BLaER1 treated with 17β-estradiol and CSF1 and Interleukin-3, amounts not matched to agents 10 nM and 100 nM (cell line): ENCODE results near the gene SEL1L2.

Experiments
- H3K27ac ChIP-seq, 11 experiments: shearing (Covaris generic); formaldehyde crosslinking; 2 replicates each; pipeline ENCODE4 v1.8.1; 2022
- H3K27me3 ChIP-seq, 11 experiments: shearing (Covaris generic); formaldehyde crosslinking; 2 replicates each; pipeline ENCODE4 v1.8.1; 2022
- H3K36me3 ChIP-seq, 11 experiments: shearing (Covaris generic); formaldehyde crosslinking; 2 replicates each; pipeline ENCODE4 v1.8.1; 2022
- H3K4me1 ChIP-seq, 10 experiments: shearing (Covaris generic); formaldehyde crosslinking; 2 replicates each; pipeline ENCODE4 v1.8.1; 2022
- H3K4me2 ChIP-seq, 11 experiments: shearing (Covaris generic); formaldehyde crosslinking; 2 replicates each; pipeline ENCODE4 v1.8.1; 2022
- H3K4me3 ChIP-seq, 10 experiments: shearing (Covaris generic); formaldehyde crosslinking; 2 replicates each; pipeline ENCODE4 v1.8.1; 2022
- H3K9ac ChIP-seq, 11 experiments: shearing (Covaris generic); formaldehyde crosslinking; 2 replicates each; pipeline ENCODE4 v1.8.1; 2022
- H3K9me3 ChIP-seq, 11 experiments: shearing (Covaris generic); formaldehyde crosslinking; replicated peaks in 1 of 11; 2 replicates each; pipeline ENCODE4 v1.8.1; 2022
- H4K20me1 ChIP-seq, 11 experiments: shearing (Covaris generic); formaldehyde crosslinking; 2 replicates each; pipeline ENCODE4 v1.8.1; 2022
- Cebpa-rat ChIP-seq, 11 experiments: shearing (Covaris generic); IDR thresholded peaks; 2 replicates each; pipeline ENCODE4 v1.8.1; 2022

The SEL1L2 gene

DNA sequence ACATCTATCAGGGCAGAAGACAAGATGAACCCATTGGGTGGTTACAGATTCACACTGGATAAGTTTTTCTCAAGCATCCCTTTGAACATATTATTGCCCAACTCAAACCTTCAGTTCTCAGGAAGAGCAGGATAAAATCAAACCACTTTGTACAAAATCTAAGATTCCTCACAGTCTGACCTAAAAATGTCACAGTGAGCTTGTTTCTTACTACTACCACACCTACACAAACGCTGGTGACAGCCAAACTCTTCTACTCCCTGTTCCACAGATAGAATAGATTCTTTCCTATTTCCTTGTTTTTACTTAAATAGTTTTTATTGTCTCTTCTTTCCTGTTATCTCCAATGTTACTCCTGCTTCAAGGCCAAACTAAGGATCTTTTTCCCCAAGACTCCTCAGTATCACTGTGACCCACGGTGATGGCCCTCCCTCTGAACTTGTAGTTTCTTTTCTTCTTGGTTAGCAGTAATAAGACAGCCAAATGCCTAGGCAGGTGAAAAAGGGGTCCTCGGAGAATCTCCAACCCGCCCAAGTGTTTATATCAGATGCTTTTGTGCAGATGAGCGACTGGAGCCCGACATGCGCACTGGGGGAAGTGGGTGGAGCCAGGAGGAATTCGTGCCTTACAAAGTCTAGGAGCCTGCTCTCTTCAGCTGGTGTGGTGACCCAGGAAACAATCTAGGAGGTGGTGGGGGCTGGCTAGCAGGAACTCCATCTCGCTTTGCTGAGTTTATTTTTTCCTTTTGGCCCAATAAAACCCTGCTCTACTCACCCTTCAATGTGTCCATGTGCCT lies 53.4 kb downstream of the SEL1L2 start:
- no peak for TF ChIP-seq Cebpa-rat (IDR thresholded peaks at IDR 0.05)
- H3K4me3 ChIP-seq, result peak overlapping the region in 2 of 10 experiments; percentile 21 to 34; a peak in 3 of 20 replicates
- H3K27ac ChIP-seq, result peak overlapping the region in 2 of 11 experiments; percentile 68 to 76; a peak in 3 of 22 replicates
- peaks cover 14 to 65% (median 39%) of the 10 kb centered on the region in 10 experiments for H3K4me1 ChIP-seq
- H4K20me1 ChIP-seq, result no peaks in the 10 kb centered on the region
- H3K36me3 ChIP-seq, result 0 out of 22 replicates have a peak, but pooled peaks cover 0 to 3% (median 0%) of the 10 kb centered on the region in 11 experiments
- peak overlapping the region in 1 of 11 experiments; percentile 31; a peak in 1 of 22 replicates for H3K9ac ChIP-seq
- no peaks in the 10 kb centered on the region for H3K27me3 ChIP-seq
- peak overlapping the region in 5 of 11 experiments; percentile 72 to 89 (median 84); a peak in 8 of 22 replicates for H3K4me2 ChIP-seq
- peaks cover 16 to 34% (median 24%) of the 10 kb centered on the region in 11 experiments for H3K9me3 ChIP-seq

DNA sequence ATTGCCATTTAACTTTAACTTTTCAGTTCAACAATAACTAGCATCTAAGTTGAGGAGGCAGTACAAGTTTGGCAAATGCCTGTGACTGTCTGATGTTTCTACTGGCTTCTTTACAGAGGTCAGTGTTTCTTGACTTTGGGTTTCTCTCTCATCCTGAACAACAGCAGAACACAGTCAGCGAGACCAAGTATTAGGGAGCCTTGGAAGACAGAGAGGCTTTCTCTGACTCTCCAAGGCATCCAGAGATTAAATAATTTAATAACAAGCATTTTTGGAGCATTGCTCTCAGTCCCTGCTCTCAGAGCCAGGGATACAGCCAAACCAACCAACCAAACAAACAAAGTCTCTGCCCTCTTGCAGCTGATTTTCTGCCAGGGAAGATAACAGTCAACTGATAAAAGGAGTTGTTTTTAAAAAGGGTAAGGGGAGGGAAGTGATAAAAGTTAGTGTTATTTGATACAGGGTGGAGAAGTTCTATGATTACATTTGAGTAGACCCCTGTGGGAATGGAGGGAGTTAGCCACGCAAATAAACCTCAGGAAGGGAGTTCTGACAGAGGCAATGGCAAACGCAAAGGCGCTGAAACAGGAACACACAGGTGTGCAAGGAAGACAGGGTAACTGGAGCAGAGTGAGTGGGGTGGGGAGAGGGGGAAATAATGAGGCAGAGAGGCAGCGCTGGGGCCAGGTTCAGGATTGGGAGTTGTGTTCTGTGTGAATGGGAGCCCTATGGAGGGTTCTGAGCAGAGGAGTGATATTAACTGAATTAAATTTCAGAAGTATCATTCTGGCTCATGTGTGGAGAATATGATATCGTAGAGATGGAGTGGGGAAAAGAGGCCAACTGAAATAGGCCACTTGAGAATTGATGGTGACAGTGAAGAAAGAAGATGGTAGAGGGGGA lies 55.2 kb downstream of the SEL1L2 start:
- peak overlapping the region in 2 of 11 experiments; percentile 45 to 55; a peak in 4 of 22 replicates for H3K9ac ChIP-seq
- peak overlapping the region; percentile 26 to 89 (median 79); a peak in 21 of 22 replicates for H3K4me2 ChIP-seq
- H3K9me3 ChIP-seq, result peaks cover 16 to 34% (median 24%) of the 10 kb centered on the region in 11 experiments
- H3K27ac ChIP-seq, result peak overlapping the region in 4 of 11 experiments; percentile 41 to 76 (median 64); a peak in 8 of 22 replicates
- H3K27me3 ChIP-seq, result no peaks in the 10 kb centered on the region
- 0 out of 22 replicates have a peak, but pooled peaks cover 0 to 3% (median 0%) of the 10 kb centered on the region in 11 experiments for H3K36me3 ChIP-seq
- TF ChIP-seq Cebpa-rat (IDR thresholded peaks at IDR 0.05), result no peak
- H3K4me3 ChIP-seq, result peak overlapping the region in 2 of 10 experiments; percentile 15 to 40; a peak in 3 of 20 replicates
- no peaks in the 10 kb centered on the region for H4K20me1 ChIP-seq
- H3K4me1 ChIP-seq, result peaks cover 17 to 77% (median 49%) of the 10 kb centered on the region in 10 experiments

DNA sequence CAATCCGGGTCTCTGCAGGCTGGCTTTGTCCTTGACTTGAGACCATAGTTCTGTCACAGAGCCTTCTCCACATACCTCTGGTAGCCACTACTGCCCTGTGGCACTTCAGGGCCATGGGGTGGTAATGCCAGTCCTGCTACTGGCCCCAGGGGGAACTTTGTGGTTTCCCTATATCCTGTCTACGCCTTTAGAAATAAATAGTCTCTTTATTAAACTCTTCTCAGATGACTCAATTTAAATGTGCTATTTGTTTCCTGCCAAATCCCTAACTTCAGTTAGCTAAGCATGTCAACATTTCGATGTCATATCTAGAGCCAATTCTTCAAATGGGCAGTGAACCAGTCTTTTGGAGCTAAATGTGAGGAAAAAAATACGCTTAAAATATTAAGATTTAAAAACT lies 60.1 kb downstream of the SEL1L2 start:
- peak overlapping the region; percentile 48 to 79 (median 75) for H3K4me2 ChIP-seq
- peak overlapping the region in 7 of 11 experiments; percentile 4 to 80 (median 65); a peak in 10 of 22 replicates for H3K27ac ChIP-seq
- peaks cover 20 to 71% (median 48%) of the 10 kb centered on the region in 10 experiments for H3K4me1 ChIP-seq
- no peak for TF ChIP-seq Cebpa-rat (IDR thresholded peaks at IDR 0.05)
- peak overlapping the region in 3 of 11 experiments; percentile 50 to 61 (median 51); a peak in 4 of 22 replicates for H3K9ac ChIP-seq
- H3K36me3 ChIP-seq, result no peaks in the 10 kb centered on the region
- no peaks in the 10 kb centered on the region for H4K20me1 ChIP-seq
- peaks cover 0 to 23% (median 16%) of the 10 kb centered on the region in 11 experiments; a peak in 14 of 22 replicates for H3K9me3 ChIP-seq
- H3K4me3 ChIP-seq, result 0 out of 20 replicates have a peak overlapping the region, but pooled peaks of 1 of the 10 experiments have one; percentile 4
- 0 out of 22 replicates have a peak, but pooled peaks cover 0 to 4% (median 0%) of the 10 kb centered on the region in 11 experiments for H3K27me3 ChIP-seq

DNA sequence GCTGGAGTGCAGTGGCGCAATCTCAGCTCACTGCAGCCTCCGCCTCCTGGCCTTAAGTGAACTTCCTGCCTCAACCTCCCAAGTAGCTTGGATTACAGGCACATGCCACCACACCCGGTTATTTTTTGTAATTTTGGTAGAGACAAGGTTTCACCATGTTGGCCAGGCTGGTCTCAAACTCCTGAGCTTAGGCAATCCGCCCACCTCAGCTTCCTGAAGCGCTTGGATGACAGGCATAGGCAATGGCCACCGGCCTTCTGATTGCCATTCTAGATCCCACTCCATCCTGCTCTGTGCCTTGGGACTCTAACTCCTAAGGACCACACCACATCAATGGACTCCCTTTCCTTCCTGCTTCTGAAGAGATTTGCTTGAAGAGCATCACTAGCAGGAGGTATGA lies 60.6 kb downstream of the SEL1L2 start:
- Histone ChIP-seq H3K9ac (peak overlapping the region in 3 of 11 experiments; percentile 50 to 61 (median 51); a peak in 5 of 22 replicates), H3K27me3 (0 out of 22 replicates have a peak, but pooled peaks cover 0 to 4% (median 0%) of the 10 kb centered on the region in 11 experiments), H4K20me1 (no peaks in the 10 kb centered on the region), H3K4me2 (peak overlapping the region; percentile 48 to 79 (median 75)), H3K36me3 (no peaks in the 10 kb centered on the region), H3K4me1 (peaks cover 17 to 66% (median 43%) of the 10 kb centered on the region in 10 experiments), H3K27ac (peak overlapping the region in 7 of 11 experiments; percentile 4 to 80 (median 65); a peak in 10 of 22 replicates), H3K4me3 (peak overlapping the region in 2 of 10 experiments; percentile 4 to 29; a peak in 1 of 20 replicates), H3K9me3 (peaks cover 0 to 27% (median 16%) of the 10 kb centered on the region in 11 experiments; a peak in 14 of 22 replicates)
- TF ChIP-seq Cebpa-rat (IDR thresholded peaks at IDR 0.05), result peak in 3 of 11 experiments; percentile 40 to 92 (median 48); a peak in 4 of 22 replicates

DNA sequence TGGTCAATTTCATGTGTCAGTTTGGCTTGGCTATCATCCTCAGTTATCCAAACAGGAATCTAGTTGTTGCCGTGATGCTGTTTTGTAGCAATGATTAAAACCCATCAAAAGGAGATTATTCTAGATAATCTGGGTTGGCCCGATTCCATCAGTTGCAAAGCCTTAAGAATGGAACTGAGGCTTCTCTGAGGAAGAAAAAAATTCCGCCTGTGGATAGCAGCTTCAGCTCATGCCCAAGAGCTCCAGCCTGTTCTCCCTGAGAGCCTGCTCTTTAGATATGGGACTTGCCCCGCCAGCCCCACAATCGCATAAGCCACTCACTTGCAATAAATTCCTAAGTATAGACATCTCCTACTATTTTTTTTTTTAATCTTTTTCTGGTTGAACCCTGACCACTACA lies 61.5 kb downstream of the SEL1L2 start:
- Histone ChIP-seq H3K9me3 (peaks cover 0 to 31% (median 16%) of the 10 kb centered on the region in 11 experiments; a peak in 14 of 22 replicates), H3K27me3 (0 out of 22 replicates have a peak, but pooled peaks cover 0 to 4% (median 0%) of the 10 kb centered on the region in 11 experiments), H3K9ac (peak overlapping the region in 1 of 11 experiments; percentile 61; a peak in 1 of 22 replicates), H3K4me1 (peaks cover 17 to 60% (median 38%) of the 10 kb centered on the region in 10 experiments), H3K4me2 (peak overlapping the region in 10 of 11 experiments; percentile 62 to 79 (median 76); a peak in 15 of 22 replicates), H3K36me3 (no peaks in the 10 kb centered on the region), H4K20me1 (no peaks in the 10 kb centered on the region), H3K27ac (peak overlapping the region in 4 of 11 experiments; percentile 65 to 80 (median 71); a peak in 6 of 22 replicates), H3K4me3 (no peak overlapping the region)
- TF ChIP-seq Cebpa-rat (IDR thresholded peaks at IDR 0.05), result no peak

DNA sequence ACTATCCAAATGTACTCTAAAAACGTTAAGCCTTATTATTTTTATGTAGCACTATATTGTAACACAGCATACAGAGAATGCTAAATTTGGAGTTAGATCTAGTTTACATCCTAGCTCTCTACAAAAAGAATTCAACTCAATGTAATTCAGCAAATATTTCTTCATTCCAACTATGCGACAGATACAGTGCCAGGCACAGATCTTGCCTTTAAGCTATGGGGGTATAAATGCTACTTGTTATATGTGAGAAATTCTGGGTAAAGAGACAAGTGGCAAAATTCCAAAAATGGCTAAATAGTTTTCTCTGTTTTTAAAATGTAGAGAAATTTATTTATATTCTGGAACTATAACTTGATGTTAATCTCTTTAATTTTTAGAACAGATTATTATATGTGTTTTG lies 63.2 kb downstream of the SEL1L2 start:
- H3K36me3 ChIP-seq, result no peaks in the 10 kb centered on the region
- H3K27ac ChIP-seq, result no peak overlapping the region
- 0 out of 22 replicates have a peak, but pooled peaks cover 0 to 4% (median 0%) of the 10 kb centered on the region in 11 experiments for H3K27me3 ChIP-seq
- H3K9me3 ChIP-seq, result peaks cover 0 to 31% (median 16%) of the 10 kb centered on the region in 11 experiments; a peak in 14 of 22 replicates
- H3K4me2 ChIP-seq, result no peak overlapping the region
- H4K20me1 ChIP-seq, result no peaks in the 10 kb centered on the region
- peaks cover 17 to 44% (median 28%) of the 10 kb centered on the region in 10 experiments for H3K4me1 ChIP-seq
- no peak overlapping the region for H3K9ac ChIP-seq
- H3K4me3 ChIP-seq, result no peak overlapping the region
- TF ChIP-seq Cebpa-rat (IDR thresholded peaks at IDR 0.05), result no peak

DNA sequence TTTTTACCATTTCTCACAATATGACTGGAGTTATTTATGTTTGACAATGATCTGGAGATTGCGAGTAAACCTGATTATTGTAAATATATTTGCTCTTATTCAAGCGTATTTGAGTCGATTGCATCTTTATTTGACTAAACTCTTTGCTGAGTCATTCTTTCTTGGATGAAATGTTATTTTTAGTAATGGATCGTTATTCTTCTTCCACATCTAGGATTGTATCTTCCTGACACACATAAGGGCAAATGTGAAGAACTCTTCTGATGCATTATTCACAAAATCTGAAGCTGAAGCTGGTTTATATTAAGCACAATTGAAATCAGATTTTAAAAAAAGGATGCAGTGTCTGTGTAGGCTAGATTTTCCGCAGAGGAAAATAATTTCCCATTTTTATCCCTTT lies 68.2 kb downstream of the SEL1L2 start:
- peak overlapping the region in 1 of 11 experiments; percentile 42; a peak in 3 of 22 replicates for H3K4me2 ChIP-seq

DNA sequence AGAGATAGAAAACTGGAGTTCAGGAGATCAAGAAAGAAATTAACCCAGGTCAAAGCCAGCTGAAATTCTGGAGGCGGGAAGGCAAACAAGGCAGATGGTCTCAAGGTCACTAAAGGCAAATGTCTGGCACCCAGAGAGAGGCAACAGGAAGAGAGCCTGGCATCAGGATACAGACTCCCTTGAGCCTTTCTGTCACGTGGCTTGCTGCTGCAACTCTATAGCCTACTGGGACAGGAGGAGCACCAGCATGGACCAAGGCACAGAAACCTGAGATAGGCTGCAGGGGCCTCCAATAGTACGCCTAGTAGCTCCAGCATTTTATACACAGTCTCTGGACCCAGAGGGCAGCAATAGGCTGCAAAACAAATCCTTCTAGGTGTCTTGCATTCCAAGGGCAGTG lies 75.1 kb downstream of the SEL1L2 start:
- no peaks in the 10 kb centered on the region for H3K27me3 ChIP-seq
- no peak for TF ChIP-seq Cebpa-rat (IDR thresholded peaks at IDR 0.05)
- no peak overlapping the region for H3K4me3 ChIP-seq
- peak overlapping the region in 8 of 11 experiments; percentile 29 to 83 (median 74); a peak in 15 of 22 replicates for H3K4me2 ChIP-seq
- no peak overlapping the region for H3K27ac ChIP-seq
- no peaks in the 10 kb centered on the region for H4K20me1 ChIP-seq
- H3K4me1 ChIP-seq, result peaks cover 13 to 44% (median 32%) of the 10 kb centered on the region in 10 experiments
- no peaks in the 10 kb centered on the region for H3K9me3 ChIP-seq
- H3K36me3 ChIP-seq, result no peaks in the 10 kb centered on the region
- H3K9ac ChIP-seq, result no peak overlapping the region

More for the DNA sequence above, 68.2 kb downstream of the SEL1L2 start:
- H3K4me3 ChIP-seq, result no peak overlapping the region
- H3K36me3 ChIP-seq, result no peaks in the 10 kb centered on the region
- no peak overlapping the region for H3K9ac ChIP-seq
- H4K20me1 ChIP-seq, result no peaks in the 10 kb centered on the region
- no peak for TF ChIP-seq Cebpa-rat (IDR thresholded peaks at IDR 0.05)
- peaks cover 0 to 23% (median 13%) of the 10 kb centered on the region in 11 experiments; a peak in 13 of 22 replicates for H3K9me3 ChIP-seq
- H3K27me3 ChIP-seq, result no peaks in the 10 kb centered on the region
- no peak overlapping the region for H3K27ac ChIP-seq
- H3K4me1 ChIP-seq, result peaks cover 5 to 16% (median 10%) of the 10 kb centered on the region in 10 experiments
